K562 treated with DMSO at 1 percent for 4 hours (cell line): ENCODE data around the gene SIGLEC15. TPM values are rescaled to one million over a fixed set of nuclear protein-coding genes. Genes with fewer than 3 reads are reported as not detected.

ENCODE experiments used
- total RNA-seq: library from RNA; unstranded; fragments of 300-600 nt; gene quantifications from 2 replicates; pipeline ENCODE4 v1.2.3, GENCODE V29; 2022; ENCODE audit not compliant: insufficient read depth

Gene SIGLEC15
- total RNA-seq = not detected in 2 replicates

GRCh38 chr18:45825258-45826044 lies at the start of gene SIGLEC15:
Gene SIGLEC15 (plus strand): TSS chr18:45825675. CDS start chr18:45825729, 54 bp downstream.

Other genes with a start within 250 kb of the SIGLEC15 start
- not detected in 2 replicates for gene SLC14A2, start 210.2 kb upstream of the SIGLEC15 start, total RNA-seq
- not detected in 2 replicates for gene SLC14A1, start 101.5 kb upstream of the SIGLEC15 start, total RNA-seq
- gene EPG5, start 141.7 kb downstream of the SIGLEC15 start, total RNA-seq = 6.1 and 7.0 TPM in 2 replicates
- 16.7 and 25.1 TPM in 2 replicates for gene PSTPIP2, start 246.6 kb downstream of the SIGLEC15 start, total RNA-seq